HG03521 (cell line): Measurements from ENCODE around the gene LARGE2.

Experiments
- ATAC-seq: cut with Tn5 transposase; IDR thresholded peaks from one replicate; pipeline ENCODE4 v1.9.1; 2021; ENCODE audit warnings: mild to moderate bottlenecking, moderate library complexity; ENCODE audit not compliant: unreplicated experiment

LARGE2 gene

GRCh38 chr11:45927684-45928413 lies 5.4 kb downstream of the LARGE2 start:
- no peak for ATAC-seq

- ATAC-seq = no peak
Measured at GRCh38 chr11:45928535-45929215, 6.2 kb downstream of the LARGE2 start.

- no peak for ATAC-seq
Measured at GRCh38 chr11:45929486-45930030, 7.1 kb downstream of the LARGE2 start.

GRCh38 chr11:45930031-45930794 lies 7.8 kb downstream of the LARGE2 start:
- peak; percentile 85 for ATAC-seq

GRCh38 chr11:45930951-45931570 lies 8.6 kb downstream of the LARGE2 start:
- no peak for ATAC-seq

GRCh38 chr11:45931739-45932138 lies 9.3 kb downstream of the LARGE2 start:
- ATAC-seq = no peak

- no peak for ATAC-seq
Measured at GRCh38 chr11:45932217-45932616, 9.8 kb downstream of the LARGE2 start.

- ATAC-seq = no peak
Measured at GRCh38 chr11:45933131-45933831, 10.8 kb downstream of the LARGE2 start.

GRCh38 chr11:45933846-45934579 lies 11.6 kb downstream of the LARGE2 start:
- ATAC-seq = no peak

GRCh38 chr11:45934580-45935318 lies 12.3 kb downstream of the LARGE2 start:
- ATAC-seq = no peak

GRCh38 chr11:45935349-45936064 lies 13.1 kb downstream of the LARGE2 start:
- no peak for ATAC-seq

- ATAC-seq = no peak
Measured at GRCh38 chr11:45936511-45937054, 14.1 kb downstream of the LARGE2 start.

- no peak for ATAC-seq
Measured at GRCh38 chr11:45937916-45938315, 15.5 kb downstream of the LARGE2 start.

- no peak for ATAC-seq
Measured at GRCh38 chr11:45939836-45940235, 17.4 kb downstream of the LARGE2 start.

GRCh38 chr11:45941285-45941684 lies 18.8 kb downstream of the LARGE2 start:
- no peak for ATAC-seq

- ATAC-seq = no peak
Measured at GRCh38 chr11:45942381-45942780, 19.9 kb downstream of the LARGE2 start.

- no peak for ATAC-seq
Measured at GRCh38 chr11:45945397-45945999, 23.0 kb downstream of the LARGE2 start.

GRCh38 chr11:45947885-45948284 lies 25.4 kb downstream of the LARGE2 start:
- ATAC-seq = no peak
